GM23338 (cell line): Measurements from ENCODE around the gene BRPF3. TPM values are rescaled to one million over a fixed set of nuclear protein-coding genes. Genes with fewer than 3 reads are reported as not detected.

Source experiments
- ATAC-seq: fragments of 200-7000 bp; cut with Tn5 transposase; 3 replicates; pipeline ENCODE4 v1.9.1; 2020
- DNase-seq: peaks from one replicate; pipeline ENCODE4 v3.0.0-alpha.2; 2015; ENCODE audit warnings: low spot score
- H2AFZ ChIP-seq: fragments of 200-600 bp; sonication (generic); 2 replicates; pipeline ENCODE4 v1.8.0; 2016; ENCODE audit warnings: antibody characterized with exemption, mild to moderate bottlenecking, moderate library complexity
- H3F3A ChIP-seq: fragments of 200-600 bp; sonication (generic); replicated peaks from 2 replicates; pipeline ENCODE4 v1.8.0; 2017; ENCODE audit warnings: antibody characterized with exemption, mixed run types, low read depth
- H3K27ac ChIP-seq: fragments of 200-600 bp; sonication (generic); 2 replicates; pipeline ENCODE4 v1.6.1; 2016; ENCODE audit warnings: low read depth
- H3K27me3 ChIP-seq: fragments of 200-600 bp; sonication (generic); 2 replicates; pipeline ENCODE4 v1.8.0; 2016; ENCODE audit warnings: mild to moderate bottlenecking, mixed run types, moderate library complexity; ENCODE audit not compliant: insufficient read depth
- H3K36me3 ChIP-seq: fragments of 200-600 bp; sonication (generic); 2 replicates; pipeline ENCODE4 v1.8.0; 2016; ENCODE audit warnings: mild to moderate bottlenecking; ENCODE audit not compliant: insufficient read depth
- H3K4me1 ChIP-seq: fragments of 200-600 bp; sonication (generic); 2 replicates; pipeline ENCODE4 v1.8.0; 2016; ENCODE audit warnings: mild to moderate bottlenecking, moderate library complexity; ENCODE audit not compliant: insufficient read depth
- H3K4me2 ChIP-seq: fragments of 200-600 bp; sonication (generic); 2 replicates; pipeline ENCODE4 v1.7.1; 2017; ENCODE audit warnings: mixed run types
- H3K4me3 ChIP-seq: fragments of 200-600 bp; sonication (generic); 2 replicates; pipeline ENCODE4 v1.6.1; 2016; ENCODE audit warnings: mixed run types
- H3K79me2 ChIP-seq: fragments of 200-600 bp; sonication (generic); replicated peaks from 2 replicates; pipeline ENCODE4 v1.8.0; 2017; ENCODE audit warnings: mild to moderate bottlenecking; ENCODE audit not compliant: insufficient read depth
- H3K9me2 ChIP-seq: fragments of 200-600 bp; sonication (generic); 2 replicates; pipeline ENCODE4 v1.8.0; 2017; ENCODE audit not compliant: insufficient read depth
- H4K20me1 ChIP-seq: fragments of 200-600 bp; sonication (generic); replicated peaks from 2 replicates; pipeline ENCODE4 v1.8.0; 2017; ENCODE audit warnings: mild to moderate bottlenecking; ENCODE audit not compliant: insufficient read depth
- H3K27ac Mint-ChIP-seq: 2 replicates; pipeline ENCODE4 v1.8.0; 2020; ENCODE audit warnings: inconsistent platforms, mild to moderate bottlenecking, moderate library complexity, mixed read lengths
- H3K27me3 Mint-ChIP-seq: 3 replicates; pipeline ENCODE4 v1.8.0; 2022; ENCODE audit warnings: low read depth, mild to moderate bottlenecking, moderate library complexity, mixed read lengths, inconsistent platforms; ENCODE audit not compliant: insufficient read depth, poor library complexity
- H3K36me3 Mint-ChIP-seq: 3 replicates; pipeline ENCODE4 v1.8.0; 2021; ENCODE audit warnings: low read depth, mild to moderate bottlenecking, inconsistent platforms, moderate library complexity, mixed read lengths
- H3K4me1 Mint-ChIP-seq: 3 replicates; pipeline ENCODE4 v1.8.0; 2020; ENCODE audit warnings: mild to moderate bottlenecking, inconsistent platforms, mixed read lengths
- H3K4me3 Mint-ChIP-seq: 3 replicates; pipeline ENCODE4 v1.8.0; 2021; ENCODE audit warnings: moderate library complexity, mild to moderate bottlenecking, inconsistent platforms, mixed read lengths
- H3K9me3 Mint-ChIP-seq: 3 replicates; pipeline ENCODE4 v1.8.0; 2020; ENCODE audit warnings: moderate library complexity, mild to moderate bottlenecking, inconsistent platforms, mixed read lengths
- CREB1 ChIP-seq: fragments of 250-450 bp; sonication (Bioruptor Pico); IDR thresholded peaks from 2 replicates; pipeline ENCODE4 v1.5.0; 2020; ENCODE audit warnings: low read depth, mild to moderate bottlenecking, moderate library complexity
- CTCF ChIP-seq, 2 experiments: fragments of 200-600 bp in 1 of 2; sonication (generic) in 1 of 2; conservative IDR thresholded peaks; 2 replicates each; pipeline versions ENCODE4 v1.5.1 to v1.6.1; 2016 to 2017; ENCODE audit warnings: antibody characterized with exemption in 2 of 2, low read depth in 2 of 2, mild to moderate bottlenecking in 2 of 2, moderate library complexity in 1 of 2
- EZH2 ChIP-seq: fragments of 200-600 bp; sonication (generic); IDR thresholded peaks from one replicate; pipeline ENCODE4 v1.8.0; 2017; ENCODE audit warnings: antibody characterized with exemption, mild to moderate bottlenecking, low read depth; ENCODE audit not compliant: unreplicated experiment
- EZH2phosphoT487 ChIP-seq: fragments of 200-600 bp; sonication (generic); IDR thresholded peaks from one replicate; pipeline ENCODE4 v1.8.1; 2018; ENCODE audit warnings: antibody characterized with exemption; ENCODE audit not compliant: unreplicated experiment
- JUNB ChIP-seq: IDR thresholded peaks from one replicate; pipeline ENCODE4 v1.6.1; 2016; ENCODE audit warnings: antibody characterized with exemption; ENCODE audit not compliant: unreplicated experiment
- NANOG ChIP-seq: IDR thresholded peaks from 2 replicates; pipeline ENCODE4 v1.6.1; 2016; ENCODE audit warnings: antibody characterized with exemption, borderline replicate concordance
- POLR2AphosphoS5 ChIP-seq: IDR thresholded peaks from 2 replicates; pipeline ENCODE4 v1.6.1; 2016; ENCODE audit warnings: antibody characterized with exemption, low read depth
- STAT1 ChIP-seq: IDR thresholded peaks from one replicate; pipeline ENCODE4 v1.6.1; 2016; ENCODE audit warnings: antibody characterized with exemption; ENCODE audit not compliant: unreplicated experiment
- ZNF114 ChIP-seq: fragments of 250-450 bp; sonication (Bioruptor Pico); IDR thresholded peaks from 2 replicates; pipeline ENCODE4 v1.5.0; 2020; ENCODE audit warnings: mild to moderate bottlenecking, moderate library complexity
- ZNF331 ChIP-seq: fragments of 250-450 bp; sonication (Bioruptor Pico); IDR thresholded peaks from 2 replicates; pipeline ENCODE4 v1.5.0; 2020; ENCODE audit warnings: low read depth, mild to moderate bottlenecking, moderate library complexity
- polyA plus RNA-seq: library from polyadenylated mRNA; unstranded; fragments of >200 nt; fragmentation: Nextera tagmentation; extraction: Ambion mirVana; gene quantifications from 2 replicates; pipeline ENCODE4 v1.2.1, GENCODE V29; 2016
- total RNA-seq: library from RNA; depleted of rRNA; stranded (reverse); fragments of >200 nt; shearing (Covaris generic); gene quantifications from 2 replicates; pipeline ENCODE4 v1.2.3, GENCODE V29; 2014
- TF ChIP-seq, protein P1 (sequence below): IDR thresholded peaks from one replicate; pipeline ENCODE4 v1.6.1; 2018; ENCODE audit warnings: antibody characterized with exemption; ENCODE audit not compliant: unreplicated experiment
- TF ChIP-seq, protein P2 (sequence below): fragments of 250-450 bp; sonication (Bioruptor Pico); IDR thresholded peaks from 2 replicates; pipeline ENCODE4 v1.5.0; 2020; ENCODE audit warnings: mild to moderate bottlenecking, moderate library complexity
- TF ChIP-seq, protein P3 (sequence below): IDR thresholded peaks from 2 replicates; pipeline ENCODE4 v1.6.1; 2016; ENCODE audit warnings: antibody characterized with exemption

The BRPF3 gene
- total and polyA plus RNA-seq, 2 experiments from 2014 or later, result 11.8 to 33.2 TPM

DNA sequence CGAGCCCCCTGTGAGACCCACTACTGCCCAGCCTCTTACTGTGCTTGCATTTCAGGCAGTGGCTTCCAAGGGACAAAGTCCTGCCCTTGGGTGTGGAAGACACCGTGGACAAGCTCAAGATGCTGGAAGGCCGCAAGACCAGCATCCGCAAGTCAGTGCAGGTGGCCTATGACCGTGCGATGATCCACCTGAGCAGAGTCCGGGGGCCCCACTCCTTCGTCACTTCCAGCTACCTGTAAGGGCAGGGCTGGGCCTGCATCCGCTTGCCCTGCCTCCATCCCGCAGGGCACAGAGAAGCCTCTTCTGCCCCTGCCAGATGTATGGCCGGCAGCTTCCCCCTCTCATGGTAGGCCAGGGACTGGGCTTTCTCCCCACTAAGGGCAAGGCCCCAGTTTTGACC, 33.8 kb downstream of the BRPF3 start:
- no peak overlapping the region for H3K27ac Mint-ChIP-seq
- no peak overlapping the region for H3K4me3 Mint-ChIP-seq
- TF ChIP-seq NANOG (no peak), JUNB (no peak), ZNF114 (CRISPR knock-in tag) (no peak), CTCF (conservative IDR thresholded peaks at IDR 0.05; ENCODE audit: low read depth in 2 of 2) (no peak), STAT1 (no peak), CREB1 (CRISPR knock-in tag) (no peak), EZH2 (no peak), ZNF331 (CRISPR knock-in tag) (no peak), POLR2AphosphoS5 (no peak), EZH2phosphoT487 (no peak)
- TF ChIP-seq, protein P1, sequence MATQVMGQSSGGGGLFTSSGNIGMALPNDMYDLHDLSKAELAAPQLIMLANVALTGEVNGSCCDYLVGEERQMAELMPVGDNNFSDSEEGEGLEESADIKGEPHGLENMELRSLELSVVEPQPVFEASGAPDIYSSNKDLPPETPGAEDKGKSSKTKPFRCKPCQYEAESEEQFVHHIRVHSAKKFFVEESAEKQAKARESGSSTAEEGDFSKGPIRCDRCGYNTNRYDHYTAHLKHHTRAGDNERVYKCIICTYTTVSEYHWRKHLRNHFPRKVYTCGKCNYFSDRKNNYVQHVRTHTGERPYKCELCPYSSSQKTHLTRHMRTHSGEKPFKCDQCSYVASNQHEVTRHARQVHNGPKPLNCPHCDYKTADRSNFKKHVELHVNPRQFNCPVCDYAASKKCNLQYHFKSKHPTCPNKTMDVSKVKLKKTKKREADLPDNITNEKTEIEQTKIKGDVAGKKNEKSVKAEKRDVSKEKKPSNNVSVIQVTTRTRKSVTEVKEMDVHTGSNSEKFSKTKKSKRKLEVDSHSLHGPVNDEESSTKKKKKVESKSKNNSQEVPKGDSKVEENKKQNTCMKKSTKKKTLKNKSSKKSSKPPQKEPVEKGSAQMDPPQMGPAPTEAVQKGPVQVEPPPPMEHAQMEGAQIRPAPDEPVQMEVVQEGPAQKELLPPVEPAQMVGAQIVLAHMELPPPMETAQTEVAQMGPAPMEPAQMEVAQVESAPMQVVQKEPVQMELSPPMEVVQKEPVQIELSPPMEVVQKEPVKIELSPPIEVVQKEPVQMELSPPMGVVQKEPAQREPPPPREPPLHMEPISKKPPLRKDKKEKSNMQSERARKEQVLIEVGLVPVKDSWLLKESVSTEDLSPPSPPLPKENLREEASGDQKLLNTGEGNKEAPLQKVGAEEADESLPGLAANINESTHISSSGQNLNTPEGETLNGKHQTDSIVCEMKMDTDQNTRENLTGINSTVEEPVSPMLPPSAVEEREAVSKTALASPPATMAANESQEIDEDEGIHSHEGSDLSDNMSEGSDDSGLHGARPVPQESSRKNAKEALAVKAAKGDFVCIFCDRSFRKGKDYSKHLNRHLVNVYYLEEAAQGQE, result no peak
- TF ChIP-seq, protein P2, sequence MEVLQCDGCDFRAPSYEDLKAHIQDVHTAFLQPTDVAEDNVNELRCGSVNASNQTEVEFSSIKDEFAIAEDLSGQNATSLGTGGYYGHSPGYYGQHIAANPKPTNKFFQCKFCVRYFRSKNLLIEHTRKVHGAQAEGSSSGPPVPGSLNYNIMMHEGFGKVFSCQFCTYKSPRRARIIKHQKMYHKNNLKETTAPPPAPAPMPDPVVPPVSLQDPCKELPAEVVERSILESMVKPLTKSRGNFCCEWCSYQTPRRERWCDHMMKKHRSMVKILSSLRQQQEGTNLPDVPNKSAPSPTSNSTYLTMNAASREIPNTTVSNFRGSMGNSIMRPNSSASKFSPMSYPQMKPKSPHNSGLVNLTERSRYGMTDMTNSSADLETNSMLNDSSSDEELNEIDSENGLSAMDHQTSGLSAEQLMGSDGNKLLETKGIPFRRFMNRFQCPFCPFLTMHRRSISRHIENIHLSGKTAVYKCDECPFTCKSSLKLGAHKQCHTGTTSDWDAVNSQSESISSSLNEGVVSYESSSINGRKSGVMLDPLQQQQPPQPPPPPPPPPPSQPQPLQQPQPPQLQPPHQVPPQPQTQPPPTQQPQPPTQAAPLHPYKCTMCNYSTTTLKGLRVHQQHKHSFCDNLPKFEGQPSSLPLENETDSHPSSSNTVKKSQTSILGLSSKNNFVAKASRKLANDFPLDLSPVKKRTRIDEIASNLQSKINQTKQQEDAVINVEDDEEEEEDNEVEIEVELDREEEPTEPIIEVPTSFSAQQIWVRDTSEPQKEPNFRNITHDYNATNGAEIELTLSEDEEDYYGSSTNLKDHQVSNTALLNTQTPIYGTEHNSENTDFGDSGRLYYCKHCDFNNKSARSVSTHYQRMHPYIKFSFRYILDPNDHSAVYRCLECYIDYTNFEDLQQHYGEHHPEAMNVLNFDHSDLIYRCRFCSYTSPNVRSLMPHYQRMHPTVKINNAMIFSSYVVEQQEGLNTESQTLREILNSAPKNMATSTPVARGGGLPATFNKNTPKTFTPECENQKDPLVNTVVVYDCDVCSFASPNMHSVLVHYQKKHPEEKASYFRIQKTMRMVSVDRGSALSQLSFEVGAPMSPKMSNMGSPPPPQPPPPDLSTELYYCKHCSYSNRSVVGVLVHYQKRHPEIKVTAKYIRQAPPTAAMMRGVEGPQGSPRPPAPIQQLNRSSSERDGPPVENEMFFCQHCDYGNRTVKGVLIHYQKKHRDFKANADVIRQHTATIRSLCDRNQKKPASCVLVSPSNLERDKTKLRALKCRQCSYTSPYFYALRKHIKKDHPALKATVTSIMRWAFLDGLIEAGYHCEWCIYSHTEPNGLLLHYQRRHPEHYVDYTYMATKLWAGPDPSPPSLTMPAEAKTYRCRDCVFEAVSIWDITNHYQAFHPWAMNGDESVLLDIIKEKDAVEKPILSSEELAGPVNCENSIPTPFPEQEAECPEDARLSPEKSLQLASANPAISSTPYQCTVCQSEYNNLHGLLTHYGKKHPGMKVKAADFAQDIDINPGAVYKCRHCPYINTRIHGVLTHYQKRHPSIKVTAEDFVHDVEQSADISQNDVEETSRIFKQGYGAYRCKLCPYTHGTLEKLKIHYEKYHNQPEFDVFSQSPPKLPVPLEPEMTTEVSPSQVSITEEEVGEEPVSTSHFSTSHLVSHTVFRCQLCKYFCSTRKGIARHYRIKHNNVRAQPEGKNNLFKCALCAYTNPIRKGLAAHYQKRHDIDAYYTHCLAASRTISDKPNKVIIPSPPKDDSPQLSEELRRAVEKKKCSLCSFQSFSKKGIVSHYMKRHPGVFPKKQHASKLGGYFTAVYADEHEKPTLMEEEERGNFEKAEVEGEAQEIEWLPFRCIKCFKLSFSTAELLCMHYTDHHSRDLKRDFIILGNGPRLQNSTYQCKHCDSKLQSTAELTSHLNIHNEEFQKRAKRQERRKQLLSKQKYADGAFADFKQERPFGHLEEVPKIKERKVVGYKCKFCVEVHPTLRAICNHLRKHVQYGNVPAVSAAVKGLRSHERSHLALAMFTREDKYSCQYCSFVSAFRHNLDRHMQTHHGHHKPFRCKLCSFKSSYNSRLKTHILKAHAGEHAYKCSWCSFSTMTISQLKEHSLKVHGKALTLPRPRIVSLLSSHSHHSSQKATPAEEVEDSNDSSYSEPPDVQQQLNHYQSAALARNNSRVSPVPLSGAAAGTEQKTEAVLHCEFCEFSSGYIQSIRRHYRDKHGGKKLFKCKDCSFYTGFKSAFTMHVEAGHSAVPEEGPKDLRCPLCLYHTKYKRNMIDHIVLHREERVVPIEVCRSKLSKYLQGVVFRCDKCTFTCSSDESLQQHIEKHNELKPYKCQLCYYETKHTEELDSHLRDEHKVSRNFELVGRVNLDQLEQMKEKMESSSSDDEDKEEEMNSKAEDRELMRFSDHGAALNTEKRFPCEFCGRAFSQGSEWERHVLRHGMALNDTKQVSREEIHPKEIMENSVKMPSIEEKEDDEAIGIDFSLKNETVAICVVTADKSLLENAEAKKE (CRISPR knock-in tag), result no peak
- TF ChIP-seq, protein P3, sequence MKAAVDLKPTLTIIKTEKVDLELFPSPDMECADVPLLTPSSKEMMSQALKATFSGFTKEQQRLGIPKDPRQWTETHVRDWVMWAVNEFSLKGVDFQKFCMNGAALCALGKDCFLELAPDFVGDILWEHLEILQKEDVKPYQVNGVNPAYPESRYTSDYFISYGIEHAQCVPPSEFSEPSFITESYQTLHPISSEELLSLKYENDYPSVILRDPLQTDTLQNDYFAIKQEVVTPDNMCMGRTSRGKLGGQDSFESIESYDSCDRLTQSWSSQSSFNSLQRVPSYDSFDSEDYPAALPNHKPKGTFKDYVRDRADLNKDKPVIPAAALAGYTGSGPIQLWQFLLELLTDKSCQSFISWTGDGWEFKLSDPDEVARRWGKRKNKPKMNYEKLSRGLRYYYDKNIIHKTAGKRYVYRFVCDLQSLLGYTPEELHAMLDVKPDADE, result no peak
- DNase-seq, result no peak
- Histone ChIP-seq H3K4me2 (no peak overlapping the region), H3K36me3 (no peaks in the 10 kb centered on the region; the same call in 1 of the 2 replicates), H3F3A (no peaks in the 10 kb centered on the region), H4K20me1 (peaks cover 5% of the 10 kb centered on the region; the same call in 1 of the 2 replicates), H3K4me1 (0 out of 2 replicates have a peak, but pooled peaks cover 4% of the 10 kb centered on the region), H3K27ac (no peak overlapping the region), H3K79me2 (no peaks in the 10 kb centered on the region), H2AFZ (no peak overlapping the region), H3K27me3 (no peaks in the 10 kb centered on the region), H3K9me2 (no peaks in the 10 kb centered on the region), H3K4me3 (no peak overlapping the region)
- no peak for ATAC-seq
- H3K27me3 Mint-ChIP-seq, result no peaks in the 10 kb centered on the region
- peaks cover 37% of the 10 kb centered on the region for H3K36me3 Mint-ChIP-seq
- H3K9me3 Mint-ChIP-seq, result no peaks in the 10 kb centered on the region
- peaks cover under 1% of the 10 kb centered on the region; the same call in 1 of the 3 replicates for H3K4me1 Mint-ChIP-seq
